ENCODE data around the gene WDR81. TPM values are rescaled to one million over a fixed set of nuclear protein-coding genes. Genes with fewer than 3 reads are reported as not detected.
A peak's percentile ranks its signal among the peaks of the same experiment; 100 is the strongest.
"Not testable (repeated sequence)": the region's sequence is repeated elsewhere in the genome, so short reads cannot be mapped to it uniquely, and the experiment has no call there.

WDR81 gene
- total and polyA plus RNA-seq, 2 donors, result 12.0 to 27.0 TPM

DNA sequence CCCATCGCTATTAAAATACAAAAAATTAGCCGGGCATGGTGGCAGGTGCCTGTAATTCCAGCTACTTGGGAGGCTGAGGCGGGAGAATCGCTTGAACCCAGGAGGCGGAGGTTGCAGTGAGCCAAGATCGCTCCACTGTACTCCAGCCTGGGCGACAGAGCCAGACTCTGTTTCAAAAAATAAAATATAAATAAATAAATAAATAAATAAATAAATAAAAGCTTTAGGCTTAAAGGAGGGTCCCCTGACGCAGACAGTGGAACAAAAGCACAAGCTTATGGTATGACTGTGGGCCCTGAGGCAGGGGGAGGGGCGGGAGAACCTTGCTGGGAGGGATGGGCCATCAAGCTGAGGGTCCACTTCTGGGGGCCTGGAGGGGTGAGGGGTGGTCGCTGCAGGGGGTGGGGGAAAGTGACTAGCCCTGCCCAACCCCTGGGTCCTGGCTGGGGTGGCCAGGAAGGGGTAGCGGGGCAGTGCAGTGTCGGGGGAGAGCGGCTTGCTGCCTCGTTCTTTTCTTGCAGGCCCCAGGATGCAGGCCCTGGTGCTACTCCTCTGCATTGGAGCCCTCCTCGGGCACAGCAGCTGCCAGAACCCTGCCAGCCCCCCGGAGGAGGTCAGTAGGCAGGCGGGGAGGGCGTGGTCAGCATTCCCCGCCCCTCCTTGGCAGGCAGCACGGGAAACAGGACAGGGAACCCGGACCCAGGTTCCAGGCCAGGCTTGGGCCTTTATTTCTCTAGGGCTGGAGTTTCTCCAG lies 42.1 kb downstream of the WDR81 start:
- H3K36me3 ChIP-seq (ENCODE audit: control insufficient read depth in 2 of 2, insufficient read depth in 2 of 2, low read length in 1 of 2), result peaks cover 0 to 4% of the 10 kb centered on the region in 2 donors
- H3K4me3 ChIP-seq (ENCODE audit: low read length in 2 of 2), result no peak overlapping the region
- no peaks in the 10 kb centered on the region for H3K27me3 ChIP-seq (ENCODE audit: control insufficient read depth in 2 of 2, insufficient read depth in 1 of 2, low read length in 1 of 2)
- no peaks in the 10 kb centered on the region for H3K9me3 ChIP-seq (ENCODE audit: control insufficient read depth in 2 of 2, insufficient read depth in 1 of 2, low read length in 1 of 2)
- H3K4me1 ChIP-seq (ENCODE audit: control insufficient read depth in 2 of 2, insufficient read depth in 2 of 2, low read length in 2 of 2), result peaks cover 35 to 68% of the 10 kb centered on the region in 2 donors
- peak overlapping the region in 1 of 2 donors; percentile 6 for H3K27ac ChIP-seq (ENCODE audit: low read depth in 1 of 2, low read length in 1 of 2)
- no peak for DNase-seq (ENCODE audit: low read depth in 6 of 9, low spot score in 9 of 9)
- WGBS, result 96% methylated on average over 21 of the region's 21 CpGs

DNA sequence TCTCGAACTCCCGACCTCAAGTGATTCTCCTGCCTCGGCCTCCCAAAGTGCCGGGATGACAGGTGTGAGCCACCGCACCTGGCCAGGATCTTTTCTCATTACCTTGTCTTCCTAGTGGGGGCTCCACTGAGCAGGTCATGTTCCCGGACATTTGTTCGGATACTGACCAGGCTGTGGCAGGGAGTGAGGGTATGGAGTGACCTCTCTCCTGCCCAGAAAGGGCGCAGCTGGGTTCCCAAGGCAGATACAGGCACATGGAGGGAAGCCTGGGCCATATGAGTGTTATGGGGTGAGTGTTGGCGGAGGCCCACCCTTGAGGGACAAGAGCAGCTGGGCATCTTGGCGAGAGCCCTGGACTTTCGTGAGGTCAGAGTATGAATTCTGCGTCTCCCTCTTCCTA lies 42.9 kb downstream of the WDR81 start:
- no peaks in the 10 kb centered on the region for H3K27me3 ChIP-seq (ENCODE audit: control insufficient read depth in 2 of 2, insufficient read depth in 1 of 2, low read length in 1 of 2)
- peaks cover 31 to 64% of the 10 kb centered on the region in 2 donors for H3K4me1 ChIP-seq (ENCODE audit: control insufficient read depth in 2 of 2, insufficient read depth in 2 of 2, low read length in 2 of 2)
- no peak for DNase-seq (ENCODE audit: low read depth in 6 of 9, low spot score in 9 of 9)
- no peak overlapping the region for H3K27ac ChIP-seq (ENCODE audit: low read depth in 1 of 2, low read length in 1 of 2)
- no peaks in the 10 kb centered on the region for H3K9me3 ChIP-seq (ENCODE audit: control insufficient read depth in 2 of 2, insufficient read depth in 1 of 2, low read length in 1 of 2)
- H3K4me3 ChIP-seq (ENCODE audit: low read length in 2 of 2), result no peak overlapping the region
- WGBS, result 93% methylated on average over 12 of the region's 12 CpGs
- H3K36me3 ChIP-seq (ENCODE audit: control insufficient read depth in 2 of 2, insufficient read depth in 2 of 2, low read length in 1 of 2), result peaks cover 0 to 6% of the 10 kb centered on the region in 2 donors

DNA sequence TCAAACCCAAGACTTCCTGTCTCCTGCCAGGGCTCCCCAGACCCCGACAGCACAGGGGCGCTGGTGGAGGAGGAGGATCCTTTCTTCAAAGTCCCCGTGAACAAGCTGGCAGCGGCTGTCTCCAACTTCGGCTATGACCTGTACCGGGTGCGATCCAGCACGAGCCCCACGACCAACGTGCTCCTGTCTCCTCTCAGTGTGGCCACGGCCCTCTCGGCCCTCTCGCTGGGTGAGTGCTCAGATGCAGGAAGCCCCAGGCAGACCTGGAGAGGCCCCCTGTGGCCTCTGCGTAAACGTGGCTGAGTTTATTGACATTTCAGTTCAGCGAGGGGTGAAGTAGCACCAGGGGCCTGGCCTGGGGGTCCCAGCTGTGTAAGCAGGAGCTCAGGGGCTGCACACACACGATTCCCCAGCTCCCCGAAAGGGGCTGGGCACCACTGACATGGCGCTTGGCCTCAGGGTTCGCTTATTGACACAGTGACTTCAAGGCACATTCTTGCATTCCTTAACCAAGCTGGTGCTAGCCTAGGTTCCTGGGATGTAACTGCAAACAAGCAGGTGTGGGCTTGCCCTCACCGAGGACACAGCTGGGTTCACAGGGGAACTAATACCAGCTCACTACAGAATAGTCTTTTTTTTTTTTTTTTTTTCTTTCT lies 45.4 kb downstream of the WDR81 start:
- Histone ChIP-seq H3K27me3 (ENCODE audit: control insufficient read depth in 2 of 2, insufficient read depth in 1 of 2, low read length in 1 of 2) (no peaks in the 10 kb centered on the region), H3K4me3 (ENCODE audit: low read length in 2 of 2) (peak overlapping the region; percentile 39 to 55), H3K4me1 (ENCODE audit: control insufficient read depth in 2 of 2, insufficient read depth in 2 of 2, low read length in 2 of 2) (peaks cover 16 to 44% of the 10 kb centered on the region in 2 donors), H3K36me3 (ENCODE audit: control insufficient read depth in 2 of 2, insufficient read depth in 2 of 2, low read length in 1 of 2) (peaks cover 16 to 17% of the 10 kb centered on the region in 2 donors), H3K27ac (ENCODE audit: low read depth in 1 of 2, low read length in 1 of 2) (peak overlapping the region; percentile 92 to 94), H3K9me3 (ENCODE audit: control insufficient read depth in 2 of 2, insufficient read depth in 1 of 2, low read length in 1 of 2) (no peaks in the 10 kb centered on the region)
- 22% methylated on average over 21 of the region's 21 CpGs for WGBS
- DNase-seq (ENCODE audit: low read depth in 6 of 9, low spot score in 9 of 9), result peak; percentile 50 to 86 (median 56)

DNA sequence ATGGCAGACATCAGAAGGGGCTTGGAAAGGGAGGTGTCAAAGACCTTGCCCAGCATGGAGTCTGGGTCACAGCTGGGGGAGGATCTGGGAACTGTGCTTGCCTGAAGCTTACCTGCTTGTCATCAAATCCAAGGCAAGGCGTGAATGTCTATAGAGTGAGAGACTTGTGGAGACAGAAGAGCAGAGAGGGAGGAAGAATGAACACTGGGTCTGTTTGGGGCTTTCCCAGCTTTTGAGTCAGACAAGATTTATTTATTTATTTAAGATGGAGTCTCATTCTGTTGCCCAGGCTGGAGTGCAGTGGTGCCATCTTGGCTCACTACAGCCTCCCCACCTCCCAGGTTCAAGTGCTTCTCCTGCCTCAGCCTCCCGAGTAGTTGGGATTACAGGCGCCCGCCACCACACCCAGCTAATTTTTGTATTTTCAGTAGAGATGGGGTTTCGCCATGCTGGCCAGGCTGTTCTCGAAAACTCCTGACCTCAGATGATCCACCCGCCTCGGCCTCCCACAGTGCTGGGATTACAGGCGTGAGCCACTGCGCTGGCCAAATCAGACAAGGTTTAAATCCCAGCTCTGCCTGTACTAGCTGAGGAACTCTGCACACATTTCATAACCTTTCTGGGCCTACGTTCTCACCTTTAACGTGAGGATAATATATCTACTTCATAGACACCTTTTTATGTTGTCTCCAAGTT lies 48.6 kb downstream of the WDR81 start:
- not testable (repeated sequence) for H3K9me3 ChIP-seq (ENCODE audit: control insufficient read depth in 2 of 2, insufficient read depth in 1 of 2, low read length in 1 of 2); H3K4me3 ChIP-seq (ENCODE audit: low read length in 2 of 2); DNase-seq (ENCODE audit: low read depth in 6 of 9, low spot score in 9 of 9); H3K27me3 ChIP-seq (ENCODE audit: control insufficient read depth in 2 of 2, insufficient read depth in 1 of 2, low read length in 1 of 2)
- Histone ChIP-seq H3K36me3 (ENCODE audit: control insufficient read depth in 2 of 2, insufficient read depth in 2 of 2, low read length in 1 of 2) (peaks cover 43 to 47% of the 10 kb centered on the region in 2 donors), H3K4me1 (ENCODE audit: control insufficient read depth in 2 of 2, insufficient read depth in 2 of 2, low read length in 2 of 2) (peaks cover 13 to 30% of the 10 kb centered on the region in 2 donors), H3K27ac (ENCODE audit: low read depth in 1 of 2, low read length in 1 of 2) (peak overlapping the region in 1 of 2 donors; percentile 27)
- 94% methylated on average over 12 of the region's 12 CpGs for WGBS

DNA sequence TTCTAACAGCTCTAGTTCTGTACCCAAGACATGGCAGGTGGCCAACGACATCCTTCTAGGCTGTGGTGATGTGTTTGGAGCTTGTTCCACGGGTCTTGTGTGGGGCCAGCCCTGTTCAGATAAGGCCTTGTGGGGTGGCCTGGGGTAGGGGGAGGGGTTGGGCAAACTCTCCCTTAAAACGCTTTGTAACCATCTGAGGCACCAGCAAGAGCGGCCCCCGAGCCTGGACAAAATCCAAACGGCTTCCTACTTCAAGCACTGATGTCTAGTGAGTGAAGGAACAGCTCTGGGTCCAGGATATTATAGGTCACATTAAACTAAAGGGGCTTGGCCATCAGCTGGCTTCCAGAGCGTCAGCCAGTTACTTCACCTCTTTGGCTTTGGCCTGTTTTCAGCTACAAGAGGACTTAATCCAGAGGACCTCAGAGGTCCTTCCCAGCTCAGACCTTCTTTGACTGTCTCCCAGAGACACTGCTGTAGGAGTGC lies 49.2 kb downstream of the WDR81 start:
- no peak for DNase-seq (ENCODE audit: low read depth in 6 of 9, low spot score in 9 of 9)
- Histone ChIP-seq H3K27me3 (ENCODE audit: control insufficient read depth in 2 of 2, insufficient read depth in 1 of 2, low read length in 1 of 2) (no peaks in the 10 kb centered on the region), H3K4me3 (ENCODE audit: low read length in 2 of 2) (no peak overlapping the region), H3K9me3 (ENCODE audit: control insufficient read depth in 2 of 2, insufficient read depth in 1 of 2, low read length in 1 of 2) (no peaks in the 10 kb centered on the region), H3K27ac (ENCODE audit: low read depth in 1 of 2, low read length in 1 of 2) (no peak overlapping the region), H3K4me1 (ENCODE audit: control insufficient read depth in 2 of 2, insufficient read depth in 2 of 2, low read length in 2 of 2) (peaks cover 13 to 30% of the 10 kb centered on the region in 2 donors), H3K36me3 (ENCODE audit: control insufficient read depth in 2 of 2, insufficient read depth in 2 of 2, low read length in 1 of 2) (peaks cover 49 to 52% of the 10 kb centered on the region in 2 donors)
- 80% methylated on average over 7 of the region's 7 CpGs for WGBS

DNA sequence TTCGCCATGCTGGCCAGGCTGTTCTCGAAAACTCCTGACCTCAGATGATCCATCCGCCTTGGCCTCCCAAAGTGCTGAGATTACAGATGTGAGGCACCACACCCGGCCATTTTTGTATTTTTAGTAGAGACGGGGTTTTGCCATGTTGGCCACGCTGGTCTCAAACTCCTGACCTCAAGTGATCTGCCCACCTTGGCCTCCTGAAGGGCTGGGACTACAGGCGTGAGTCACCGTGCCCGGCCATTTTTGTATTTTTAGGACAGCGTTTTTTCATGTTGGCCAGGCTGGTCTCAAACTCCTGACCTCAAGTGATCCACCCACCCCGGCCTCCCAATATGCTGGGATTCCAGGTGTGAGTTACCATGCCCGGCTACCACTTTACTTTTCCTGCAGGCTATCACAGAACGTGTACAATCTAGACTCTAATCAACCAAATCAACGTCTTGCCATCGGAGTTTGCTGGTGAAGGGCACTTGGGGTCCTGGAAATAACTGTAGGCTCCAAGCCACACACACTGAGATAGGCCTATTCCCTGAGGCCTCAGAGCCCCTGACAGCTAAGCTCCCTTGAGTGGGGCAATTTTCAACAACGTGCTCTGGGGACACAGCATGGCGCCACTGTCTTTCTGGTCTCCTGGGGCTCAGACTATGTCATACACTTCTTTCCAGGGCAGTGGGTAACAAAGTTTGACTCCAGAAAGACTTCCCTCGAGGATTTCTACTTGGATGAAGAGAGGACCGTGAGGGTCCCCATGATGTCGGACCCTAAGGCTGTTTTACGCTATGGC lies 50.1 kb downstream of the WDR81 start:
- Histone ChIP-seq H3K27ac (ENCODE audit: low read depth in 1 of 2, low read length in 1 of 2) (no peak overlapping the region), H3K36me3 (ENCODE audit: control insufficient read depth in 2 of 2, insufficient read depth in 2 of 2, low read length in 1 of 2) (peaks cover 53 to 57% of the 10 kb centered on the region in 2 donors), H3K4me3 (ENCODE audit: low read length in 2 of 2) (no peak overlapping the region), H3K9me3 (ENCODE audit: control insufficient read depth in 2 of 2, insufficient read depth in 1 of 2, low read length in 1 of 2) (no peaks in the 10 kb centered on the region), H3K27me3 (ENCODE audit: control insufficient read depth in 2 of 2, insufficient read depth in 1 of 2, low read length in 1 of 2) (no peaks in the 10 kb centered on the region), H3K4me1 (ENCODE audit: control insufficient read depth in 2 of 2, insufficient read depth in 2 of 2, low read length in 2 of 2) (peaks cover 13 to 26% of the 10 kb centered on the region in 2 donors)
- 97% methylated on average over 21 of the region's 21 CpGs for WGBS
- DNase-seq (ENCODE audit: low read depth in 6 of 9, low spot score in 9 of 9), result no peak

DNA sequence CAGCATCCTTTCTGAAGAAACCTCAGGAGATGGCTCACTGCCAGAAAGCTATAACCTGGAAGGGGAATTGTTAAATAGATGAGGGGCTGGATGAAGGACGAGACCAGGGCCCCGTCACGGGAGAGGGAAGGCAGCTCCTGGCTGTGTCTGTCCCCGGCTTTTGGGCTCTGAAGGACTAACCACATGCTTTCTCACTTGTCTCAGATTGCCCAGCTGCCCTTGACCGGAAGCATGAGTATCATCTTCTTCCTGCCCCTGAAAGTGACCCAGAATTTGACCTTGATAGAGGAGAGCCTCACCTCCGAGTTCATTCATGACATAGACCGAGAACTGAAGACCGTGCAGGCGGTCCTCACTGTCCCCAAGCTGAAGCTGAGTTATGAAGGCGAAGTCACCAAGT lies 51.8 kb downstream of the WDR81 start:
- no peaks in the 10 kb centered on the region for H3K27me3 ChIP-seq (ENCODE audit: control insufficient read depth in 2 of 2, insufficient read depth in 1 of 2, low read length in 1 of 2)
- H3K4me1 ChIP-seq (ENCODE audit: control insufficient read depth in 2 of 2, insufficient read depth in 2 of 2, low read length in 2 of 2), result peaks cover 6 to 9% of the 10 kb centered on the region in 2 donors
- 95% methylated on average over 10 of the region's 10 CpGs for WGBS
- no peak overlapping the region for H3K27ac ChIP-seq (ENCODE audit: low read depth in 1 of 2, low read length in 1 of 2)
- H3K4me3 ChIP-seq (ENCODE audit: low read length in 2 of 2), result no peak overlapping the region
- H3K36me3 ChIP-seq (ENCODE audit: control insufficient read depth in 2 of 2, insufficient read depth in 2 of 2, low read length in 1 of 2), result peaks cover 60 to 61% of the 10 kb centered on the region in 2 donors
- H3K9me3 ChIP-seq (ENCODE audit: control insufficient read depth in 2 of 2, insufficient read depth in 1 of 2, low read length in 1 of 2), result no peaks in the 10 kb centered on the region
- DNase-seq (ENCODE audit: low read depth in 6 of 9, low spot score in 9 of 9), result no peak

DNA sequence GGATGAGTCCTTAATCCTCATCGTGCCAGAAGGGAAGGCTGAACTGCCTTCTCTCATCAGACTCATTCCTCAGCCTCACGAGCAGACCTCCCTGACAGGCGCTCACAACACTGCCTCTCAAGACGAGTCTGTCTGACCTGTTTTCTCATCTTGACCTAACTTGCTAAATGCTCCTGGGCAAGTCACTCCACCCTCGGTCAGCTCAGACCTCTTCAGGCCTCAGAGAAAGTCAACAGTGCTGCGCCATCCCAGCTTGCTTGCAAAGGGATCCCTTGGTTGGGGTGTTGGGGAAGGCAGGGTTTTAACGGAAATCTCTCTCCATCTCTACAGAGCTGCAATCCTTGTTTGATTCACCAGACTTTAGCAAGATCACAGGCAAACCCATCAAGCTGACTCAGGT lies 52.4 kb downstream of the WDR81 start:
- 96% methylated on average over 7 of the region's 7 CpGs for WGBS

More for the DNA sequence above, 52.4 kb downstream of the WDR81 start:
- DNase-seq (ENCODE audit: low read depth in 6 of 9, low spot score in 9 of 9), result no peak
- peaks cover 4% of the 10 kb centered on the region in 2 donors for H3K4me1 ChIP-seq (ENCODE audit: control insufficient read depth in 2 of 2, insufficient read depth in 2 of 2, low read length in 2 of 2)
- H3K27me3 ChIP-seq (ENCODE audit: control insufficient read depth in 2 of 2, insufficient read depth in 1 of 2, low read length in 1 of 2), result no peaks in the 10 kb centered on the region
- no peaks in the 10 kb centered on the region for H3K9me3 ChIP-seq (ENCODE audit: control insufficient read depth in 2 of 2, insufficient read depth in 1 of 2, low read length in 1 of 2)
- no peak overlapping the region for H3K27ac ChIP-seq (ENCODE audit: low read depth in 1 of 2, low read length in 1 of 2)
- H3K36me3 ChIP-seq (ENCODE audit: control insufficient read depth in 2 of 2, insufficient read depth in 2 of 2, low read length in 1 of 2), result peaks cover 62 to 63% of the 10 kb centered on the region in 2 donors
- H3K4me3 ChIP-seq (ENCODE audit: low read length in 2 of 2), result no peak overlapping the region
